ENCODE measurements around the gene APOBEC4. TPM values are rescaled to one million over a fixed set of nuclear protein-coding genes. Genes with fewer than 3 reads are reported as not detected.
A peak's percentile ranks its signal among the peaks of the same experiment; 100 is the strongest.

Gene APOBEC4
- total and polyA plus RNA-seq, 9 of the 15 experiments (the other 6 are each of a cell fraction or from before 2014, with no cell fraction given): not detected

DNA sequence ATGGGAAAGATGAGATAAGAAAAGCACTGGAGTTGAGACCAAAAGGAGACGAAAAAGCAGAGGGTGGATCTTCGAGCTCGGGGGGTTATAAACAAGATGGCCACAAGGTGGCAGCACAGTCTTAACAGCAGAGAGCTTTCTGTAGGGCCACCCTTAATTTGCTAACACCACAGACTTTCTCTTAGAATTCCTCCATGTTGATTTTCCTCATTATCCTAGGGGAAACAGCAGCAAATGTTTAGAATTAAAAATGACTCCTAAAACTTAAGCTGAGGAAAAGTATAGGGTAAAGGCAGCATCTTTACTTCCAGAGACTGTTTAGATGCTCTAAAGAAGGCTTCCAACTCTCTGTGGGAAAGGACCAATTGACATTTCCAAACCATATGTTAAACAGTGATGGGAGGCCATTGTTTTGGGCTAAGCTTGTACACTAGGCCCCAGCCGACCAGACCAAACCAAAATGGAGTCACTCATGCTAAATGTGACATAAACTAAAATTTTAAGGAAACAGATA, 2.5 kb upstream of the APOBEC4 start:
- H3K9me3 ChIP-seq (replicated peaks; ENCODE audit: control insufficient read depth, insufficient read depth, low read depth, low read length): no peaks in the 10 kb centered on the region
- intact Hi-C loops (cut with micrococcal nuclease) (loop anchor here (1.0 to 5.0 kb wide), 5 partner anchors 30 to 1007 kb away; no protein-coding TSS in a partner anchor), in situ Hi-C loops (cut with MboI) (loop anchor here (10.0 kb wide), 1 partner anchor 249 kb away; no protein-coding TSS in a partner anchor)
- H2AFZ ChIP-seq (ENCODE audit: low read depth, low read length): no peak overlapping the region
- ATAC-seq (peak; percentile 99), DNase-seq (ENCODE audit: extremely low read depth in 1 of 4, low spot score in 3 of 4) (peak; percentile 78 to 85 (median 83)), FAIRE-seq (peak; percentile 91)
- no peak overlapping the region for H3K4me2 ChIP-seq (ENCODE audit: insufficient read depth, low read length)
- no peaks in the 10 kb centered on the region for H3K4me1 ChIP-seq (replicated peaks in 1 of 2; ENCODE audit: control insufficient read depth in 2 of 2, insufficient read depth in 2 of 2, low read length in 2 of 2)
- H3K79me2 ChIP-seq (ENCODE audit: control insufficient read depth, insufficient read depth, low read length): no peaks in the 10 kb centered on the region
- H3K36me3 ChIP-seq (ENCODE audit: control insufficient read depth, insufficient read depth, low read length): no peaks in the 10 kb centered on the region
- no peaks in the 10 kb centered on the region for H3K9me1 ChIP-seq (ENCODE audit: control insufficient read depth, insufficient read depth, low read length)
- no peak overlapping the region for H3K27ac ChIP-seq (ENCODE audit: extremely low read depth, low read depth, low read length)
- POLR2A ChIA-PET: interaction anchor here (0.6 to 1.3 kb wide), 3 partner anchors 29 to 260 kb away, joined by 3 to 5 read pairs (median 3); no protein-coding TSS in a partner anchor
- no peaks in the 10 kb centered on the region for H4K20me1 ChIP-seq (replicated peaks; ENCODE audit: control insufficient read depth, insufficient read depth, low read length)
- 0% methylated on average over 4 of the region's 4 CpGs for WGBS (ENCODE audit: insufficient coverage, low coverage, missing lambda C conversion rate)
- peaks cover 0 to 14% of the 10 kb centered on the region in 2 experiments; a peak in 1 of 5 replicates for H3K27me3 ChIP-seq (ENCODE audit: control insufficient read depth in 2 of 2, insufficient read depth in 2 of 2, low read length in 2 of 2)
- BruUV-seq (replicated peaks): no TSS peak
- CTCF ChIA-PET (ENCODE audit: low intra/inter-chr PET ratio): interaction anchor here (0.7 to 2.4 kb wide), 7 partner anchors 12 to 1008 kb away, joined by 3 to 18 read pairs (median 4); no protein-coding TSS in a partner anchor
- no peak overlapping the region for H3K4me3 ChIP-seq
- H3K9ac ChIP-seq (ENCODE audit: insufficient read depth in 1 of 2, low read depth in 2 of 2, low read length in 2 of 2): no peak overlapping the region
- TF ChIP-seq CTCFL (IDR thresholded peaks at IDR 0.05; ENCODE audit: borderline replicate concordance, insufficient read depth, low read depth, low read length, poor library complexity, severe bottlenecking) (peak; percentile 10), RAD21 (CRISPR knock-in tag; conservative IDR thresholded peaks at IDR 0.05 in 1 of 2, IDR thresholded peaks at IDR 0.05 in 1 of 2) (peak; percentile 84 to 91), SP1 (CRISPR knock-in tag; IDR thresholded peaks at IDR 0.05) (0 out of 2 replicates have a peak, but pooled peaks have one; percentile 20), PTTG1 (tag; IDR thresholded peaks at IDR 0.05; ENCODE audit: low read depth) (peak; percentile 59; the same call in 1 of the 2 replicates), RBM25 (IDR thresholded peaks at IDR 0.05; ENCODE audit: low read depth, low read length, severe bottlenecking) (no peak), SMC3 (conservative IDR thresholded peaks at IDR 0.05; ENCODE audit: insufficient read depth, low read depth, low read length) (peak; percentile 85), NR2C1 (IDR thresholded peaks at IDR 0.05) (no peak), NR2C1 (tag; IDR thresholded peaks at IDR 0.05) (peak; percentile 18; the same call in 1 of the 2 replicates), DIDO1 (tag; IDR thresholded peaks at IDR 0.05; ENCODE audit: low read depth) (no peak)
- TF ChIP-seq, protein P1, sequence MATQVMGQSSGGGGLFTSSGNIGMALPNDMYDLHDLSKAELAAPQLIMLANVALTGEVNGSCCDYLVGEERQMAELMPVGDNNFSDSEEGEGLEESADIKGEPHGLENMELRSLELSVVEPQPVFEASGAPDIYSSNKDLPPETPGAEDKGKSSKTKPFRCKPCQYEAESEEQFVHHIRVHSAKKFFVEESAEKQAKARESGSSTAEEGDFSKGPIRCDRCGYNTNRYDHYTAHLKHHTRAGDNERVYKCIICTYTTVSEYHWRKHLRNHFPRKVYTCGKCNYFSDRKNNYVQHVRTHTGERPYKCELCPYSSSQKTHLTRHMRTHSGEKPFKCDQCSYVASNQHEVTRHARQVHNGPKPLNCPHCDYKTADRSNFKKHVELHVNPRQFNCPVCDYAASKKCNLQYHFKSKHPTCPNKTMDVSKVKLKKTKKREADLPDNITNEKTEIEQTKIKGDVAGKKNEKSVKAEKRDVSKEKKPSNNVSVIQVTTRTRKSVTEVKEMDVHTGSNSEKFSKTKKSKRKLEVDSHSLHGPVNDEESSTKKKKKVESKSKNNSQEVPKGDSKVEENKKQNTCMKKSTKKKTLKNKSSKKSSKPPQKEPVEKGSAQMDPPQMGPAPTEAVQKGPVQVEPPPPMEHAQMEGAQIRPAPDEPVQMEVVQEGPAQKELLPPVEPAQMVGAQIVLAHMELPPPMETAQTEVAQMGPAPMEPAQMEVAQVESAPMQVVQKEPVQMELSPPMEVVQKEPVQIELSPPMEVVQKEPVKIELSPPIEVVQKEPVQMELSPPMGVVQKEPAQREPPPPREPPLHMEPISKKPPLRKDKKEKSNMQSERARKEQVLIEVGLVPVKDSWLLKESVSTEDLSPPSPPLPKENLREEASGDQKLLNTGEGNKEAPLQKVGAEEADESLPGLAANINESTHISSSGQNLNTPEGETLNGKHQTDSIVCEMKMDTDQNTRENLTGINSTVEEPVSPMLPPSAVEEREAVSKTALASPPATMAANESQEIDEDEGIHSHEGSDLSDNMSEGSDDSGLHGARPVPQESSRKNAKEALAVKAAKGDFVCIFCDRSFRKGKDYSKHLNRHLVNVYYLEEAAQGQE (IDR thresholded peaks at IDR 0.05; ENCODE audit: borderline replicate concordance): peak; percentile 76
- TF ChIP-seq, protein P1 (CRISPR knock-in tag; IDR thresholded peaks at IDR 0.05; ENCODE audit: low read depth): no peak
